Non-pigmented ciliary epithelial cell (primary cell): ENCODE results near the gene ZNF658.
A peak's percentile ranks its signal among the peaks of the same experiment; 100 is the strongest.
"Not testable (repeated sequence)": the region's sequence is repeated elsewhere in the genome, so short reads cannot be mapped to it uniquely, and the experiment has no call there.

ENCODE experiments used
- DNase-seq: peaks from one replicate; pipeline ENCODE4 v3.0.0-alpha.2; 2010; ENCODE audit warnings: low read depth

Gene ZNF658

GRCh38 chr9:66900490-66901131 is at the start of gene ZNF658:
Gene ZNF658 (plus strand): TSS chr9:66900725. CDS start chr9:66903562, 2,837 bp downstream.
- DNase-seq, result peak; percentile 57

GRCh38 chr9:66861732-66862131 is 38.8 kb upstream of the ZNF658 start:
- not testable (repeated sequence) for DNase-seq

DNA sequence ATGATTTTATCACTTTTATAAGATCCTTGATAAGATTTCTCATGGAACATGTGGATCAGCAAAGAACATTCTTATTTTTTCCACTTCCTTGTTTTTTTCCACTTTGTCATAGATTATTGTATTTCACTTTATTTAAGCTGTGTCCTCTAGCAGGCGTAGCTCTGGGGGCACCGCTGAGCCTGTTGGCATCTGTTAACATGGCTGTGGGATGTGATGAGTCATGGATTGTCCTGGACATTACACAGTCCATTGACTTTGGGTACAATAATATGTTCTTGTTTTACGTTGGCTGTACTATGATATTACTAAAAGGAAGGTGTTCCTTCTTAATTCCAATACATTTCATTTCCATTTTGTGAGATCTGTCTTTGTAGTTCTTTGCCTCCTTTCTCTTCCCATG is 31.9 kb upstream of the ZNF658 start:
- not testable (repeated sequence) for DNase-seq

GRCh38 chr9:66880605-66881004 is 19.9 kb upstream of the ZNF658 start:
- DNase-seq, result not testable (repeated sequence)

DNA sequence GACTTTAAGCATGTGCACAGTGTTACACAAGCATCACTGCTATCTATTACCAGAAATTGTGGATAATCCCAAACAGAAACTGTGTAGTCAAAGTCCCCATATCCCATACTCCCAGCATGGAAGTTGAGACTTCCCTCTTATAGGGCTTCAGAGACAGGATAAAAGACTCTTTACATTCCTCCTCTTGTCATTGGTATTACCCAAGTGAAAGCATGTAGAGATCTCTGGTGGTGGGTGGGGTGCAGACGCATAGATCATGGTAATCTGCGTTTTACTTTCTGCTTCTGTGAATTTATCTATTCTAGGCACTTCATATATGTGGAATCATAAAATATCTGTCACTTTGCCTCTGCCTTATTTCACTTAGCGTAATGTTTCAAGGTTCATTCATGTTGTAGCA is 18.7 kb upstream of the ZNF658 start:
- not testable (repeated sequence) for DNase-seq

DNA sequence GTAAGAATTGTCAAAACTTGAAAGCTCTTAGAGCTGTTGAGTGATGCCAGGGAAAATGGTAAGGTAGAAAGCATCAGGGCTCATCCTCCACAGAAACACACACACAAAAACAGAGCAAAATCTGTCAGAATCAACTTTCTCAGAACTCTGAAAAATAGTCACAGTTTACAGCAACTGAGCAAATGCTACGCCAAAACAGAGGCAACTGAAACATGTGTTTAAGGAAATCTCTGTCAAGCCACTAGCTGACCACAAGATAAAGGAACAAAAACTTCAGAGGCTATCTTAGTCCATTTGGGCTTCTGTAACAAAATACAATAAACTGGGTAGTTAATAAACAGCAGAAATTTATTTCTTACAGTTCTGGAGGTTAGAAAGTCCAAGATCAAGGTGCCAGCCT is 10.2 kb upstream of the ZNF658 start:
- DNase-seq, result not testable (repeated sequence)

DNA sequence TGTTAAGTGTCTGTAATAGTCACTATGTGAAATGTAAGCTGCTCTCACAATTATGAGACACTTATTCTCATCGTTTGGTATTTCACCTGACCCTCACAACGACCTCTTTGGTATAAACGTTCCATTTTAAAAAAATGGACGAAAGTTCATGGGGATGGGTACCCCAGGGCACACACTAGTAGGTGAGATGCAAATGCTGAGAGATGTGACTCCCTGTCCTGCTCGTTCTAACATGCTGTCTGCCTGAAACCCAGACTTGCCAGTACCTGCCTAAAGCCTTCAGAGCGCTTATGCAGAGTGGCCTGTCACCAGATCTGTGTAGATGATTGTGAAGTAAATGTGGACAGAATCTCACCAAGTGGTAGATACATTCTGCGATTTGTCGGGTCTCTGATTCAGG is 616 bp downstream of the ZNF658 start:
- DNase-seq, result not testable (repeated sequence)

DNA sequence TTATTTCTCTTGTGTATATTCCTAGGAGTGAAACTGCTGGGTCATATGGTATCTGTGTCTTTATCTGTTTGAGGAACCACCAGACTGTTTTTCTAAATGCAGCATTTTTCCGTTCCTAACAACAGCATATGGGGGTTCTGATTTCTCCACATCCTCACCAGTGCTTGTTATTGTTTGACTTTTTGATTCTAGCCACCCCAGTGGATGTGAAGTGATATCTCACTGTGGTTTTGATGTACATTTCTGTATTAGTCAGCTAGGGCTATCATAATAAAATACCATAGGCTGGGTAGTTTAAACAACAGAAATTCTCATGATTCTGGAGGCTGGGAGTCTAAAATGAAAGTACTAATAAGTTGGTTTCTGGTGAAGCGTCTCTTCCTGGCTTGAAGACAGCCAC is 9.0 kb downstream of the ZNF658 start:
- peak; percentile 10 for DNase-seq

DNA sequence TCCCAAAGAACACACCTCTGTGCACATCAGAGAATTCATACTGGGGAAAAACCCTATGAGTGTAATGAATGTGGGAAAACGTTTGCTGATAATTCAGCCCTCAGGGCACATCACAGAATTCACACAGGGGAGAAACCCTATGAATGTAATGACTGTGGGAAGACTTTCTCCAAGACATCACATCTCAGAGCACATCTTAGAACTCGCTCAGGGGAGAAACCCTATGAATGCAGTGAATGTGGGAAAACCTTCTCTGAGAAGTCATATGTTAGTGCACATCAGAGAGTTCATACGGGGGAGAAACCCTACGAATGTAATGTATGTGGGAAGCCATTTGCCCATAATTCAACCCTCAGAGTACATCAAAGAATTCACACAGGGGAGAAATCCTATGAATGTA is 19.5 kb downstream of the ZNF658 start:
- DNase-seq, result not testable (repeated sequence)

- DNase-seq, result not testable (repeated sequence)
These were observed 35.8 kb downstream of the ZNF658 start for GRCh38 chr9:66936194-66936870.

DNA sequence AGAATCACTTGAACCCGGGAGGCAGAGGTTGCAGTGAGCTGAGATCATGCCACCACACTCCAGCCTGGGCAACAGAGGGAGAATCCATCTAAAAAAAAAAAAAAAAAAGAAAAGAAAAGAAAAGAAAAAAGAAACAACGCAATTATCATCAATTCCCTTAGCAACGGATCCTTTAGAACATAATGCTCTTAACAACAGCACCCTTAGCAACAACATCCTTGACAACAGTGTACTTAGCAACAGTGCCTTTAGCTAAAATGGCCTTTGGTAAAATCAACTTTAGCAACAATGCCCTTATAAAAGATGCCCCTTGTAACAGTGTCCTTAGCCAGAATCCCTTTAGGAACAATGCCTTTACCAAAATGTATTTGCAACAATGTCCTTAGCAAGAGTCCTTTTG is 37.1 kb downstream of the ZNF658 start:
- not testable (repeated sequence) for DNase-seq

DNA sequence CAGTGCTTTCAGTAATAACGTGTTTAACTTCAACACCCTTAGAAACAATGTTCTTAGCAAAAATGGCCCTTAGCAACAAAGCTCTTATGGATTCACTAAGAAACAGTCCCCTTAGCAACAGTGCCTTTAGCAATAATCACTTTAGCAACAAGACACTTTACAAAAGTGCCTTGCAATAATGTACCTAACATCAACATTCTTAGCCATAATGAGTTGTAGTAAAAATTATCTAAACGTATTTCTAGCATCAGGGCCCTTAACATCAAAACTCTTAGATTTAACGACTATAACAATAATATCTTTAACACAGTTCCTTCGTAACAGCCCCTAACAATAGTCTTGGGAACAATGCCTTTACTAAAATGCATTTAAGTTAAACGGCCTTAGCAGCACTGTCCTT is 37.8 kb downstream of the ZNF658 start:
- DNase-seq, result not testable (repeated sequence)

DNA sequence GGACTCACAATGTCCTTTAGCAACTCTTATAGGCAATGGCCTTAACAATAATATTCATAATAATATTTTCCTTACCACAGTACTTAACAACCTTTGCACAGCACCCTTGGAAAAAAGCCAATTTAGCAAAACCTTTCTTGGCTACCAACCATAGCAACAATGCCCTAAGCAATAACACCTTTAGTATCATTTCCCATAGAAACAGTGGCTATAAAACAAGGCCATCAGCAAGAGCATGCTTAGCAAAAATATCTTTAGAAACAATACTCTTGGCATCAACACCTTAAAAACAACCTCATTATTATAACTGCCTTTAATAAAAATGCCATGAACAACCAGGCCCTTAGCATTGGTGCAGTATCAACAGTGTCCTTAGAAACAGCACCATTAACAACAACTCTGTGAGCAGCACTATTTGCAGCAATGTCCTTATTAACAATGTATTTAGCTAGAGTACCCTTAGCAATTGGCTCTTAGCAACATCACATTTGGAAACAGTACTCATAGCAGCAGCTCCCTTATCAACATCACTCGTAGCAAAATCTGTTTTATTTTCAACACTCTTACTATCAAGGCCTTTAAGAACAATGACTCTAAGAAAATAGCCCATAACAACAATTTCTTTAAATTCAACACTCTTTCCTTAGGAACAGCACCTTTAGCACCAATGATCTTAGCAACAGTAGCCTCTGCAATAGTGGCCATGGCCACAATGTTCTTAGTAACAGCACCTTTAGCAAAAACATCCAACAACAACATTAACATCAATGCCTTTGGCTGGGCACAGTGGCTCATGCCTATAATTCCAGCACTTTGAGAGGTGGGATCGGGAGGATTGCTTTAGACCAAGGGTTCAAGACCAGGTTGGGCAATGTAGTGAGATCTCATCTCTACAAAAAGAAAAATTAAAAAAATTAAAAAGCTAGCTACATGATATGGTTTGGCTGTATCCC is 39.6 kb downstream of the ZNF658 start:
- not testable (repeated sequence) for DNase-seq

- not testable (repeated sequence) for DNase-seq
These were observed 42.1 kb downstream of the ZNF658 start for GRCh38 chr9:66942400-66943155.

DNA sequence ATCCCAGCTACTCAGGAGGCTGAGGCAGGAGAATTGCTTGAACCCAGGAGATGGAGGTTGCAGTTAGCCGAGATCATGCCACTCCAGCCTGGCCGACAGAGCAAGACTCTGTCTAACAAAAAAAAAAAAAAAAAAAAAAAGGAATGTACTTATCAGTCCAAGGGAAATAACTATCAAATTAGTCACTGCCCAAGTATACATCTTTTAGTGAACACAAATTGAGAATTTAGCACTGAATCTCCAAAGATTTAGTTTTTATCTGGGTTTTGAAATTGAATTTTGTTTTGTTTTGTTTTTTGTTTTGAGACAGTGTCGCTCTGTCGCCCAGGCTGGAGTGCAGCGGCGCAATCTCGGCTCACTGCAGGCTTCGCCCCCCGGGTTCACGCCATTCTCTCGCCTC is 52.1 kb downstream of the ZNF658 start:
- DNase-seq, result peak; percentile 5
